ENCODE data around the gene SLC17A5. TPM values are rescaled to one million over a fixed set of nuclear protein-coding genes. Genes with fewer than 3 reads are reported as not detected.
"Not testable (repeated sequence)": the region's sequence is repeated elsewhere in the genome, so short reads cannot be mapped to it uniquely, and the experiment has no call there.

Gene SLC17A5
- total and polyA plus RNA-seq, 2 experiments from 2014 or later: 5.4 to 17.8 TPM

- Histone ChIP-seq H3K27ac (no peak overlapping the region), H3K4me3 (no peak overlapping the region), H3K36me3 (no peaks in the 10 kb centered on the region), H3K4me1 (ENCODE audit: low read depth) (no peaks in the 10 kb centered on the region), H3K9me3 (ENCODE audit: low read depth) (no peaks in the 10 kb centered on the region), H3K27me3 (no peaks in the 10 kb centered on the region)
- TF ChIP-seq, protein P1, sequence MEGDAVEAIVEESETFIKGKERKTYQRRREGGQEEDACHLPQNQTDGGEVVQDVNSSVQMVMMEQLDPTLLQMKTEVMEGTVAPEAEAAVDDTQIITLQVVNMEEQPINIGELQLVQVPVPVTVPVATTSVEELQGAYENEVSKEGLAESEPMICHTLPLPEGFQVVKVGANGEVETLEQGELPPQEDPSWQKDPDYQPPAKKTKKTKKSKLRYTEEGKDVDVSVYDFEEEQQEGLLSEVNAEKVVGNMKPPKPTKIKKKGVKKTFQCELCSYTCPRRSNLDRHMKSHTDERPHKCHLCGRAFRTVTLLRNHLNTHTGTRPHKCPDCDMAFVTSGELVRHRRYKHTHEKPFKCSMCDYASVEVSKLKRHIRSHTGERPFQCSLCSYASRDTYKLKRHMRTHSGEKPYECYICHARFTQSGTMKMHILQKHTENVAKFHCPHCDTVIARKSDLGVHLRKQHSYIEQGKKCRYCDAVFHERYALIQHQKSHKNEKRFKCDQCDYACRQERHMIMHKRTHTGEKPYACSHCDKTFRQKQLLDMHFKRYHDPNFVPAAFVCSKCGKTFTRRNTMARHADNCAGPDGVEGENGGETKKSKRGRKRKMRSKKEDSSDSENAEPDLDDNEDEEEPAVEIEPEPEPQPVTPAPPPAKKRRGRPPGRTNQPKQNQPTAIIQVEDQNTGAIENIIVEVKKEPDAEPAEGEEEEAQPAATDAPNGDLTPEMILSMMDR (IDR thresholded peaks at IDR 0.05; ENCODE audit: low read depth, low read length): no peak
- DNase-seq (ENCODE audit: low read depth in 1 of 2, low spot score in 1 of 2): no peak
These were observed 34.6 kb upstream of the SLC17A5 start for GRCh38 chr6:73688351-73688750.

DNA sequence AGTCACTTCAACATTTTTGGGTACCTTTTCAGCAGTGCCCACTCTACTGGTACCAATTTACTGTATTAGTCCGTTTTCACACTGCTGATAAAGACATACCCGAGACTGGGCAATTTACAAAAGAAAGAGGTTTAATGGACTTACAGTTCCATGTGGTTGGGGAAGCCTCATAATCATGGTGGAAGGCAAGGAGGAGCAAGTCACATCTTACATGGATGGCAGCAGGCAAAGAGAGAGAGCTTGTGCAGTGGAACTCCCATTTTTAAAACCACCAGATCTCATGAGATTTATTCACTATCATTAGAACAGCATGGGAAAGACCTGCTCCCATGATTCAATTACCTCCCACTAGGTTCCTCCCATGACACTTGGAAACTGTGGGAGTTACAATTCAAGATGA lies 29.8 kb upstream of the SLC17A5 start:
- H3K36me3 ChIP-seq; H3K4me1 ChIP-seq (ENCODE audit: low read depth); DNase-seq (ENCODE audit: low read depth in 1 of 2, low spot score in 1 of 2); H3K27me3 ChIP-seq; H3K9me3 ChIP-seq (ENCODE audit: low read depth); H3K4me3 ChIP-seq; H3K27ac ChIP-seq: not testable (repeated sequence)

DNA sequence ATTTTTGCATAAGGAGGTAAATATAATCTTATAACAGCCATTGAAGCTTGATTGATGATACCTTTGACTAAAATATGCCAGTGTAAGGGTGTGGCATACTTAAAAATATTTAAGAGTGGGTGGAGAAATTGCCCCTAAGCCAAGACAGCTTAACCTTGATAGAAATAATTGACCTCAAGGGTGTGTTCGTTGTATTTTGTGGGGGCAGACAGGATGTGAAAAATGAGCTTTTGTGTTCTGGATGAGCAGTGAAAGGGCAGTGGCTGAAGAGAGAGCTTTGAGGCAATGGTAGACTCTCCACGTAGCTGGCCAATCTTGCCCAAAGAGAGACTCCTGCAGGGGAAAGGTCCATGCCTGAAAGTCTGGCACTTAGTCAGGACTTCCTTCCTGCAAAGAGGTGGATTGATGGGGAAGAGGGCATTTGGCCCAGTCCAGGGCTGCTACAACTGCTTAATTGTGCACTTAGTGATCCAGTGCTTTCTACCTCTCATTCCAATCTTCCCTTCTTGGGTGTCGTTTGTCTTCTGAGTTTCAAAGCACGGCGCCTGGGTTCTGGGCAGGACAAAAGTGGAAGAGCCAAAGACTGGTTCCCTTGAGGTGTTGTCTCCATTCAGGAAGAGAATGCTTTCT lies 26.6 kb upstream of the SLC17A5 start:
- H3K4me1 ChIP-seq (ENCODE audit: low read depth): peaks cover 9% of the 10 kb centered on the region
- DNase-seq (ENCODE audit: low read depth in 1 of 2, low spot score in 1 of 2): no peak
- H3K4me3 ChIP-seq: no peak overlapping the region
- no peaks in the 10 kb centered on the region for H3K27me3 ChIP-seq
- H3K36me3 ChIP-seq: no peaks in the 10 kb centered on the region
- TF ChIP-seq, protein P1 (IDR thresholded peaks at IDR 0.05; ENCODE audit: low read depth, low read length): no peak
- H3K27ac ChIP-seq: no peak overlapping the region
- no peaks in the 10 kb centered on the region for H3K9me3 ChIP-seq (ENCODE audit: low read depth)

DNA sequence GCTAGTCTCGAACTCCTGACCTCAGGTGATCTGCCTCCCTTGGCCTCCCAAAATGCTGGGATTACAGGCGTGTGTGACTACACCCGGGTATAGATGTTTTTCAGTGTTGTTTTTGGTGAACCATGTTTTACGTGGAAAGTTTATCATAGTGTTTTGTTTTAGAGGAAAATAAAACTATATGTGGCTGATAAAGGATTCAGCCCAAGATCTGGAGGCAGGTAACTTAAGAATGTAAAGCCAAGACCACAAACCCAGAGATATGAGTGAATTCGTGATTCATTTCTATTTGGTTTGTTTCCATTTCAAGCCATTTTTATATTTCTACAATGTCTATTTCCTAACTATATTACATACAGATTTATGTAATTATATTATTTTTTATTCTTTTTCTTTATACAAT lies 26.1 kb upstream of the SLC17A5 start:
- H3K9me3 ChIP-seq (ENCODE audit: low read depth); H3K27ac ChIP-seq; H3K36me3 ChIP-seq; DNase-seq (ENCODE audit: low read depth in 1 of 2, low spot score in 1 of 2); H3K27me3 ChIP-seq; H3K4me1 ChIP-seq (ENCODE audit: low read depth); H3K4me3 ChIP-seq: not testable (repeated sequence)

DNA sequence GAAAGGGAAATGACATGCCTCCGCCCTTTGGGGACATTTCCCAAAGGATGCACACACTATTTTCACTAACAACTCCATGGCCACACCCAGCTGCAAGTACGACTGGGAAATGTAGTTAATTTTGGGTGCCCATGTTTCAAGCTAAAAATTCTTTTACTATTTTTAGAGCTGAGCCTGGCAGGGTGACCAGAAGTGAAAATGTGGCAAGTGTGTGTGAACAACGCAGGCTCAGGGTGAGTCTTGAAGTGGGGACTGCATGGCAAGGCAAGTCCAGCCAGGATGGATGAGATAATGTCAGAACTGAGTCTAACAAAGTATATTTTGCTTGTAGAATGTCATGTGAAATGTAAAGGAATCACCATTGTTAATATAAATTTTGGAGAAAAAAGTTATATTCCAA lies 25.2 kb upstream of the SLC17A5 start:
- TF ChIP-seq, protein P1 (IDR thresholded peaks at IDR 0.05; ENCODE audit: low read depth, low read length): no peak
- Histone ChIP-seq H3K27ac (no peak overlapping the region), H3K4me3 (no peak overlapping the region), H3K9me3 (ENCODE audit: low read depth) (no peaks in the 10 kb centered on the region), H3K36me3 (no peaks in the 10 kb centered on the region), H3K4me1 (ENCODE audit: low read depth) (peaks cover 9% of the 10 kb centered on the region), H3K27me3 (no peaks in the 10 kb centered on the region)
- DNase-seq (ENCODE audit: low read depth in 1 of 2, low spot score in 1 of 2): no peak

DNA sequence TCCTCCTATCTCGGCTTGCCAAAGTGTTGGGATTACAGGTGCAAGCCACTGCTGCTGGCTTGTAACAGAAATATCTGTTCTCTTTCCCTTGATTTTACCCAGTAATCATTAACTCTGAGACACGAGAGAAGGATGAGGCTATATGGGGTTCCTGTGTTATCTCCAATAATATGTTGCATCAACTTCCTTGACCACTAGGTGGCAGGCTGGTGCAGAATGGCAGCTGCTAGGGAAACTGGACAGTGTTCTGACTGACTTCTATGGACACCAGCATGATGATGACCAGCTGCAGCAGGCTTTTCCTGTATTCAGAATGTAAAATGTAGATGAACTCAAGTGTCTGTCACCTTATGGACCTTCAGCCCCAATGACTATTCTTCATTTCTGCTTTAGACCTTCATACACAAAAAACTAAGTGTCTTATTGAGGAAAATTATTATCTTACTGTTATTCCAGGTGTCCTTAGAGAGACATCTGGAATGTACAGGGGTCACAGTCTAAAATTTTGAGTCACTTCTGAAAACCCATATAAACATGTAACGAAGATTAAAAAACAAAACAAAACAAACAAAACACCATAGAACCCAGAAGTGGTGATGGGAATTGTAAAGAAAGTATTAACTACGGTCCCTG lies 21.8 kb upstream of the SLC17A5 start:
- H3K36me3 ChIP-seq: no peaks in the 10 kb centered on the region
- peaks cover 9% of the 10 kb centered on the region for H3K4me1 ChIP-seq (ENCODE audit: low read depth)
- no peak overlapping the region for H3K27ac ChIP-seq
- no peaks in the 10 kb centered on the region for H3K27me3 ChIP-seq
- peak; percentile 83 to 85 for DNase-seq (ENCODE audit: low read depth in 1 of 2, low spot score in 1 of 2)
- H3K9me3 ChIP-seq (ENCODE audit: low read depth): no peaks in the 10 kb centered on the region
- TF ChIP-seq, protein P1 (IDR thresholded peaks at IDR 0.05; ENCODE audit: low read depth, low read length): peak; percentile 89
- H3K4me3 ChIP-seq: no peak overlapping the region
